GM23338 (cell line): ENCODE results near the gene MYLK3. TPM values are rescaled to one million over a fixed set of nuclear protein-coding genes. Genes with fewer than 3 reads are reported as not detected.

Experiments
- ATAC-seq: fragments of 200-7000 bp; cut with Tn5 transposase; 3 replicates; pipeline ENCODE4 v1.9.1; 2020
- DNase-seq: peaks from one replicate; pipeline ENCODE4 v3.0.0-alpha.2; 2015; ENCODE audit warnings: low spot score
- H2AFZ ChIP-seq: fragments of 200-600 bp; sonication (generic); 2 replicates; pipeline ENCODE4 v1.8.0; 2016; ENCODE audit warnings: antibody characterized with exemption, mild to moderate bottlenecking, moderate library complexity
- H3F3A ChIP-seq: fragments of 200-600 bp; sonication (generic); replicated peaks from 2 replicates; pipeline ENCODE4 v1.8.0; 2017; ENCODE audit warnings: antibody characterized with exemption, mixed run types, low read depth
- H3K27ac ChIP-seq: fragments of 200-600 bp; sonication (generic); 2 replicates; pipeline ENCODE4 v1.6.1; 2016; ENCODE audit warnings: low read depth
- H3K27me3 ChIP-seq: fragments of 200-600 bp; sonication (generic); 2 replicates; pipeline ENCODE4 v1.8.0; 2016; ENCODE audit warnings: mild to moderate bottlenecking, mixed run types, moderate library complexity; ENCODE audit not compliant: insufficient read depth
- H3K36me3 ChIP-seq: fragments of 200-600 bp; sonication (generic); 2 replicates; pipeline ENCODE4 v1.8.0; 2016; ENCODE audit warnings: mild to moderate bottlenecking; ENCODE audit not compliant: insufficient read depth
- H3K4me1 ChIP-seq: fragments of 200-600 bp; sonication (generic); 2 replicates; pipeline ENCODE4 v1.8.0; 2016; ENCODE audit warnings: mild to moderate bottlenecking, moderate library complexity; ENCODE audit not compliant: insufficient read depth
- H3K4me2 ChIP-seq: fragments of 200-600 bp; sonication (generic); 2 replicates; pipeline ENCODE4 v1.7.1; 2017; ENCODE audit warnings: mixed run types
- H3K4me3 ChIP-seq: fragments of 200-600 bp; sonication (generic); 2 replicates; pipeline ENCODE4 v1.6.1; 2016; ENCODE audit warnings: mixed run types
- H3K79me2 ChIP-seq: fragments of 200-600 bp; sonication (generic); replicated peaks from 2 replicates; pipeline ENCODE4 v1.8.0; 2017; ENCODE audit warnings: mild to moderate bottlenecking; ENCODE audit not compliant: insufficient read depth
- H3K9me2 ChIP-seq: fragments of 200-600 bp; sonication (generic); 2 replicates; pipeline ENCODE4 v1.8.0; 2017; ENCODE audit not compliant: insufficient read depth
- H4K20me1 ChIP-seq: fragments of 200-600 bp; sonication (generic); replicated peaks from 2 replicates; pipeline ENCODE4 v1.8.0; 2017; ENCODE audit warnings: mild to moderate bottlenecking; ENCODE audit not compliant: insufficient read depth
- H3K27ac Mint-ChIP-seq: 2 replicates; pipeline ENCODE4 v1.8.0; 2020; ENCODE audit warnings: inconsistent platforms, mild to moderate bottlenecking, moderate library complexity, mixed read lengths
- H3K27me3 Mint-ChIP-seq: 3 replicates; pipeline ENCODE4 v1.8.0; 2022; ENCODE audit warnings: low read depth, mild to moderate bottlenecking, moderate library complexity, mixed read lengths, inconsistent platforms; ENCODE audit not compliant: insufficient read depth, poor library complexity
- H3K36me3 Mint-ChIP-seq: 3 replicates; pipeline ENCODE4 v1.8.0; 2021; ENCODE audit warnings: low read depth, mild to moderate bottlenecking, inconsistent platforms, moderate library complexity, mixed read lengths
- H3K4me1 Mint-ChIP-seq: 3 replicates; pipeline ENCODE4 v1.8.0; 2020; ENCODE audit warnings: mild to moderate bottlenecking, inconsistent platforms, mixed read lengths
- H3K4me3 Mint-ChIP-seq: 3 replicates; pipeline ENCODE4 v1.8.0; 2021; ENCODE audit warnings: moderate library complexity, mild to moderate bottlenecking, inconsistent platforms, mixed read lengths
- H3K9me3 Mint-ChIP-seq: 3 replicates; pipeline ENCODE4 v1.8.0; 2020; ENCODE audit warnings: moderate library complexity, mild to moderate bottlenecking, inconsistent platforms, mixed read lengths
- CREB1 ChIP-seq: fragments of 250-450 bp; sonication (Bioruptor Pico); IDR thresholded peaks from 2 replicates; pipeline ENCODE4 v1.5.0; 2020; ENCODE audit warnings: low read depth, mild to moderate bottlenecking, moderate library complexity
- ETS1 ChIP-seq: IDR thresholded peaks from 2 replicates; pipeline ENCODE4 v1.6.1; 2016; ENCODE audit warnings: antibody characterized with exemption
- EZH2phosphoT487 ChIP-seq: fragments of 200-600 bp; sonication (generic); IDR thresholded peaks from one replicate; pipeline ENCODE4 v1.8.1; 2018; ENCODE audit warnings: antibody characterized with exemption; ENCODE audit not compliant: unreplicated experiment
- POLR2AphosphoS5 ChIP-seq: IDR thresholded peaks from 2 replicates; pipeline ENCODE4 v1.6.1; 2016; ENCODE audit warnings: antibody characterized with exemption, low read depth
- REST ChIP-seq: IDR thresholded peaks from one replicate; pipeline ENCODE4 v1.6.1; 2018; ENCODE audit warnings: antibody characterized with exemption; ENCODE audit not compliant: unreplicated experiment
- ZNF462 ChIP-seq: fragments of 250-450 bp; sonication (Bioruptor Pico); IDR thresholded peaks from 2 replicates; pipeline ENCODE4 v1.5.0; 2020; ENCODE audit warnings: mild to moderate bottlenecking, moderate library complexity
- polyA plus RNA-seq: library from polyadenylated mRNA; unstranded; fragments of >200 nt; fragmentation: Nextera tagmentation; extraction: Ambion mirVana; gene quantifications from 2 replicates; pipeline ENCODE4 v1.2.1, GENCODE V29; 2016
- total RNA-seq: library from RNA; depleted of rRNA; stranded (reverse); fragments of >200 nt; shearing (Covaris generic); gene quantifications from 2 replicates; pipeline ENCODE4 v1.2.3, GENCODE V29; 2014

MYLK3 gene
- total and polyA plus RNA-seq, 2 experiments from 2014 or later: 0.18 to 0.63 TPM

DNA sequence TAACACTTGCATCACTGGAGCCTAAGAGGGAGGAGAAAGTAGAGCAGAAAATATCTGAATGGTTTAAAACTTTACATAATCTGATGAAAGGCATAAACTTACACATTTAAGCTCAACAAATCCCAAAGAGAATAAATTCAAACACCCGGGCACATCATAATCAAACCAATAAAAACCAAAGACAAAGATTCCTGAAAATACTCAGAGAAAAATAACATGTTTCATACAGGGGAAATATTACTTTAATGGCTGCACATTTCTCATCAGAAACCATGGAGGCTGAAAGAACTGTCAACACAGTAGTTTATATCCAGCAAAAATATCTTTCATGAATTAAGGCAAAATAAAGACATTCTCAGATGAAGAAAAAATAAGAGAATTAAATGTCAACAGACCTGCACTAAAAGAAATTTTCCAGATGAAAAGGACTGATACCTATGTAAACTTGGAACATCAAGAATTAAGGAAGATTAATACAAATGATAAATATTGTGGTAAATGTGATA lies 48.7 kb upstream of the MYLK3 start (continued):
- TF ChIP-seq ZNF462 (CRISPR knock-in tag) (no peak), REST (no peak)

DNA sequence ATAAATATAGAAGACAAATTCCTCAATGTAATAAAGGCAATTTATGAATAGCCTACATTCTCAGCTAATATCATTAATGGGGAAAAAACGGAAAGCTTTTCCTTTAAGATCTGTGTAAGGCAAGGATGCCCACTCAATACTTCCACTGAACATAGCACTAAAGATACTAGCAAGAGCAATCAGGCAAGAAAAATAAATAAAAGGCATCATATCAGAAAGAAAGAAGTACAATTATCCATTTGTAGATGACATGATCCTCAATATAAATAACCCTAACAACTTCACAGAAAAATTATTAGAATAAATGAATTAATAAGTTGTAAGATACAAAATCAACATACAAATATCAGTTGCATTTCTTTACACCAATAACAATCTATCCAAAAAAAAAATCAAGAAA lies 45.7 kb upstream of the MYLK3 start:
- peaks cover 28% of the 10 kb centered on the region for H3K9me3 Mint-ChIP-seq
- no peak overlapping the region for H3K4me2 ChIP-seq
- H3K4me1 Mint-ChIP-seq: peaks cover 14% of the 10 kb centered on the region
- H3F3A ChIP-seq: no peaks in the 10 kb centered on the region
- no peaks in the 10 kb centered on the region for H3K27me3 ChIP-seq
- H3K4me3 ChIP-seq: no peak overlapping the region
- no peak for DNase-seq
- no peak overlapping the region for H2AFZ ChIP-seq
- no peaks in the 10 kb centered on the region for H3K27me3 Mint-ChIP-seq
- H3K36me3 ChIP-seq: no peaks in the 10 kb centered on the region; the same call in 1 of the 2 replicates
- H3K9me2 ChIP-seq: no peaks in the 10 kb centered on the region; the same call in 1 of the 2 replicates
- no peaks in the 10 kb centered on the region for H3K79me2 ChIP-seq
- no peak overlapping the region for H3K4me3 Mint-ChIP-seq
- peaks cover 7% of the 10 kb centered on the region for H3K4me1 ChIP-seq
- H3K27ac ChIP-seq: no peak overlapping the region
- no peaks in the 10 kb centered on the region for H4K20me1 ChIP-seq
- H3K27ac Mint-ChIP-seq: no peak overlapping the region
- peaks cover 36% of the 10 kb centered on the region for H3K36me3 Mint-ChIP-seq
- ATAC-seq: no peak
- TF ChIP-seq POLR2AphosphoS5: no peak
- no peak for TF ChIP-seq CREB1
- TF ChIP-seq EZH2phosphoT487: no peak
- TF ChIP-seq ETS1: no peak
